Uterus (tissue), 4 donors: ENCODE results near the gene PFDN5. TPM values are rescaled to one million over a fixed set of nuclear protein-coding genes. Genes with fewer than 3 reads are reported as not detected.

Experiments used
- DNase-seq, 2 donors: peaks; one replicate each; pipeline ENCODE4 v3.0.0-alpha.2; 2019 to 2020
- H3K27ac ChIP-seq, 2 donors: fragments of 200-600 bp; sonication (generic); 1 replicate in 1 of 2; 2 replicates in 1 of 2; pipeline ENCODE4 v1.5.1; 2016 to 2018
- H3K27me3 ChIP-seq, 2 donors: fragments of 200-600 bp; sonication (generic); one replicate each; pipeline ENCODE4 v1.5.1; 2018 to 2019; ENCODE audit warnings: control low read depth in 1 of 2
- H3K36me3 ChIP-seq, 2 donors: fragments of 200-600 bp; sonication (generic); one replicate each; pipeline ENCODE4 v1.5.1; 2019; ENCODE audit warnings: control low read depth in 1 of 2
- H3K4me1 ChIP-seq, 2 donors: fragments of 200-600 bp; sonication (generic); one replicate each; pipeline ENCODE4 v1.5.1; 2018 to 2019; ENCODE audit warnings: control low read depth in 1 of 2
- H3K4me3 ChIP-seq, 2 donors: fragments of 200-600 bp; sonication (generic); 1 replicate in 1 of 2; 2 replicates in 1 of 2; pipeline ENCODE4 v1.5.1; 2018 to 2019; ENCODE audit warnings: mild to moderate bottlenecking in 1 of 2
- H3K9me3 ChIP-seq, 2 donors: fragments of 200-600 bp; sonication (generic); one replicate each; pipeline ENCODE4 v1.5.1; 2019; ENCODE audit warnings: control low read depth in 1 of 2
- CTCF ChIP-seq, 4 experiments: fragments of 200-600 bp in 2 of 4; fragments of 450-650 bp in 2 of 4; sonication (generic) in 2 of 4; IDR thresholded peaks; one replicate each; pipeline ENCODE4 v1.5.1; 2016 to 2019; ENCODE audit warnings: antibody characterized with exemption in 4 of 4, mild to moderate bottlenecking in 2 of 4, moderate library complexity in 1 of 4
- POLR2A ChIP-seq, 2 donors: fragments of 450-650 bp; IDR thresholded peaks; one replicate each; pipeline ENCODE4 v1.6.1; 2016; ENCODE audit warnings: antibody characterized with exemption in 2 of 2, mild to moderate bottlenecking in 1 of 2, moderate library complexity in 1 of 2
- intact Hi-C: fragments of 100-400 bp; cut with DNase I; formaldehyde crosslinking; loops from one replicate; pipeline ENCODE4 v1.15.1; 2023; ENCODE audit warnings: low total_unique reads
- total RNA-seq, 4 donors: library from RNA; depleted of rRNA in 3 of 4; stranded (reverse); fragments of >200 nt in 3 of 4; gene quantifications; one replicate each; pipeline versions ENCODE4 v1.1.0 to v1.2.4, GENCODE V29; 2014 to 2023
- donor health status: DM: yes; HTN: yes; CAD: no.

The PFDN5 gene
- total RNA-seq, 4 donors from 2014 or later, result 347 to 1,573 (median 972) TPM

- H3K27ac ChIP-seq, result no peak overlapping the region
- no peak for DNase-seq
- H3K36me3 ChIP-seq, result no peaks in the 10 kb centered on the region
- TF ChIP-seq POLR2A (IDR thresholded peaks at IDR 0.05) (no peak), CTCF (IDR thresholded peaks at IDR 0.05) (no peak)
- H3K27me3 ChIP-seq, result no peaks in the 10 kb centered on the region
- H3K4me1 ChIP-seq, result no peaks in the 10 kb centered on the region
- intact Hi-C loops, result no loop called here
- H3K4me3 ChIP-seq, result no peak overlapping the region
- H3K9me3 ChIP-seq, result no peaks in the 10 kb centered on the region
Measured at GRCh38 chr12:53313996-53314395, 18.7 kb downstream of the PFDN5 start.

GRCh38 chr12:53320352-53321195 is 25.2 kb downstream of the PFDN5 start:
- H3K4me3 ChIP-seq, result peak overlapping the region; percentile 52 to 71
- peak overlapping the region; percentile 88 to 89 for H3K27ac ChIP-seq
- no peak for TF ChIP-seq CTCF (IDR thresholded peaks at IDR 0.05)
- no peak for TF ChIP-seq POLR2A (IDR thresholded peaks at IDR 0.05)
- intact Hi-C loops, result no loop called here
- H3K27me3 ChIP-seq, result no peaks in the 10 kb centered on the region
- peaks cover 0 to 3% of the 10 kb centered on the region in 2 donors for H3K4me1 ChIP-seq
- no peaks in the 10 kb centered on the region for H3K9me3 ChIP-seq
- no peak for DNase-seq
- no peaks in the 10 kb centered on the region for H3K36me3 ChIP-seq

GRCh38 chr12:53324113-53324778 is 28.9 kb downstream of the PFDN5 start:
- peak; percentile 28 to 38 for DNase-seq
- no peaks in the 10 kb centered on the region for H3K27me3 ChIP-seq
- TF ChIP-seq CTCF (IDR thresholded peaks at IDR 0.05), result no peak
- no peak for TF ChIP-seq POLR2A (IDR thresholded peaks at IDR 0.05)
- no peaks in the 10 kb centered on the region for H3K9me3 ChIP-seq
- peaks cover 0 to 3% of the 10 kb centered on the region in 2 donors for H3K4me1 ChIP-seq
- intact Hi-C loops, result no loop called here
- H3K27ac ChIP-seq, result peak overlapping the region; percentile 95 to 99
- H3K4me3 ChIP-seq, result peak overlapping the region; percentile 67 to 70
- no peaks in the 10 kb centered on the region for H3K36me3 ChIP-seq

- no peaks in the 10 kb centered on the region for H3K9me3 ChIP-seq
- peaks cover 0 to 3% of the 10 kb centered on the region in 2 donors for H3K4me1 ChIP-seq
- intact Hi-C loops, result no loop called here
- TF ChIP-seq CTCF (IDR thresholded peaks at IDR 0.05) (peak; percentile 87 to 97 (median 92)), POLR2A (IDR thresholded peaks at IDR 0.05) (peak; percentile 86 to 94)
- H3K4me3 ChIP-seq, result peak overlapping the region; percentile 67 to 70
- peak overlapping the region; percentile 95 to 99 for H3K27ac ChIP-seq
- H3K36me3 ChIP-seq, result no peaks in the 10 kb centered on the region
- no peaks in the 10 kb centered on the region for H3K27me3 ChIP-seq
- peak; percentile 93 to 94 for DNase-seq
Measured at GRCh38 chr12:53324779-53325510, 29.6 kb downstream of the PFDN5 start.
